Measurements from ENCODE around the gene DOCK10. TPM values are rescaled to one million over a fixed set of nuclear protein-coding genes. Genes with fewer than 3 reads are reported as not detected.

DOCK10 gene
- total RNA-seq, 1 donor from 2014 or later, result 172 TPM

GRCh38 chr2:224957540-224958461, 84.5 kb downstream of the DOCK10 start:
- Mint-ChIP-seq H3K36me3 (ENCODE audit: low read depth) (peaks cover 16% of the 10 kb centered on the region), H3K9me3 (peaks cover 4% of the 10 kb centered on the region), H3K27ac (peak overlapping the region; percentile 90), H3K4me1 (peaks cover 90% of the 10 kb centered on the region), H3K27me3 (no peaks in the 10 kb centered on the region), H3K4me3 (peak overlapping the region; percentile 72)
- CTCF ChIA-PET, result interaction anchor here (0.6 to 1.4 kb wide), 4 partner anchors 11 to 45 kb away, joined by 3 to 4 read pairs (median 3); no protein-coding TSS in a partner anchor
- POLR2A ChIA-PET, result interaction anchor here (0.6 to 2.4 kb wide), 15 partner anchors 9 to 83 kb away, joined by 3 to 21 read pairs (median 5); no protein-coding TSS in a partner anchor
- ATAC-seq (ENCODE audit: low read depth) (peak; percentile 74), DNase-seq (no peak)
- TF ChIP-seq CTCF (IDR thresholded peaks at IDR 0.05), result no peak
- intact Hi-C loops (cut with micrococcal nuclease), result loop anchor here (1.0 to 5.0 kb wide), 5 partner anchors 10 to 1834 kb away; no protein-coding TSS in a partner anchor

- ATAC-seq (ENCODE audit: low read depth), result no peak
- no peaks in the 10 kb centered on the region for H3K27me3 Mint-ChIP-seq
- H3K36me3 Mint-ChIP-seq (ENCODE audit: low read depth), result peaks cover 15% of the 10 kb centered on the region
- no peak for TF ChIP-seq CTCF (IDR thresholded peaks at IDR 0.05)
- H3K4me1 Mint-ChIP-seq, result peaks cover 91% of the 10 kb centered on the region
- peak overlapping the region; percentile 46 for H3K4me3 Mint-ChIP-seq
- H3K27ac Mint-ChIP-seq, result peak overlapping the region; percentile 90
- intact Hi-C loops (cut with micrococcal nuclease), result loop anchor here (1.0 to 5.0 kb wide), 5 partner anchors 9 to 1836 kb away; no protein-coding TSS in a partner anchor
- H3K9me3 Mint-ChIP-seq, result peaks cover 7% of the 10 kb centered on the region
- CTCF ChIA-PET, result interaction anchor here (1.1 to 1.6 kb wide), 3 partner anchors 14 to 46 kb away, joined by 3 read pairs; no protein-coding TSS in a partner anchor
- DNase-seq, result no peak
- POLR2A ChIA-PET, result interaction anchor here (0.6 to 2.4 kb wide), 10 partner anchors 7 to 84 kb away, joined by 3 to 21 read pairs (median 6); no protein-coding TSS in a partner anchor
These were observed 85.6 kb downstream of the DOCK10 start for GRCh38 chr2:224956706-224957105.

DNA sequence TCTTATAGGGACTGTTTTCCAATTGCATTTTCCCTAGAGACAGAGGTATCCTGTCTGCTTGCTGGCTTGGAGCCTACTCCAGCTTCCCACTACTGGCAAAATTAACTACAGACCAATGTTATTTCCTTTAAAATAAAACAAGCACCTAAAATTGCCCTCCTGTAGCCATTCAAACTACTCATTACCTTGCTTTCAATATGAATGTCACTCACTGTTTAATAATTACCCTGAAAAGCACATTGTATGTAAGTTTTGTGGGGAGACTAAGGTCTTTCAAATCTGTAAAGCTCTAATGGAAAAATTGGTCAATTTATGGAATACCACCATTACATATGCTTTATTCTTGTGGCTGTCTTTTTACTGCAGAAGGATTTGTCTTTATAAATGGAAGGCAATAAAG, 87.3 kb downstream of the DOCK10 start:
- TF ChIP-seq CTCF (IDR thresholded peaks at IDR 0.05), result no peak
- H3K4me3 Mint-ChIP-seq, result no peak overlapping the region
- H3K36me3 Mint-ChIP-seq (ENCODE audit: low read depth), result peaks cover 12% of the 10 kb centered on the region
- DNase-seq, result no peak
- no peak for ATAC-seq (ENCODE audit: low read depth)
- peaks cover 94% of the 10 kb centered on the region for H3K4me1 Mint-ChIP-seq
- H3K27me3 Mint-ChIP-seq, result no peaks in the 10 kb centered on the region
- peak overlapping the region; percentile 90 for H3K27ac Mint-ChIP-seq
- intact Hi-C loops (cut with micrococcal nuclease), result loop anchor here (5.0 kb wide), 1 partner anchor 1837 kb away; no protein-coding TSS in a partner anchor
- peaks cover 7% of the 10 kb centered on the region for H3K9me3 Mint-ChIP-seq
- POLR2A ChIA-PET, result no interaction called here
- CTCF ChIA-PET, result no interaction called here

DNA sequence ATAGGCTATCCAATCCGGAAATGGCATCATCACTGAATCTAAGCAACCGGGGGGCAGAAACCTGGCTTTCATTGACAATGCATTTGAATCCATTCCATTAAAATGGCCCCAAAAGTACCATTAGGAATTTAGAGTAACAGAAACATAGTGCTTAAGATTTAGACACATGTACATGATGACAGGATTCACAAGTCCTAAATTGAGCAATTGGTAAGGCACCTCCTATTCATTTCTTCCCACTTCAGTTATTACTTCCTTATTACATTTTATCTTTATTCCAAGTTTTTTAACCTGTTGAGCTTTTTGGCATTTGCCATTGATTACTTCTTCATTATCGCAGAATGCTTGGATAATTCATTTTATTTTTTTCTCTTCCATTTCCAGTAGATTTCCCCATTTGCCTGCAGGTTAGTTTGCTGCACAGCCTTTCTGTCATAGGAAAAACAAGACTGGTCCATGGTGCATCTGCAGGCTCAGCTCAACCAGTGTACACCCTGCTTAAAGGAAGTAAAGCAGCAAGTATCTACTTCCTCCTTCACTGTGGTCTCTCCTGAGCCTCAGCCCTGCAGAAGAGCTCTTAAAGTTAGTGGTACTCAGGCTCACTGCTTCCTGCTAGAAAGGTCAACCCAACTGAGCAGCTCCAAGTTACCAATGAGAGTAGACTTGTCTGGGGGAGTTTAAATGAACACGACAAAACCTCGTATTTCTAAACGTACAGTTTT, 89.2 kb downstream of the DOCK10 start:
- H3K27me3 Mint-ChIP-seq, result no peaks in the 10 kb centered on the region
- peaks cover 7% of the 10 kb centered on the region for H3K9me3 Mint-ChIP-seq
- DNase-seq (no peak), ATAC-seq (ENCODE audit: low read depth) (peak; percentile 83)
- intact Hi-C loops (cut with micrococcal nuclease), result loop anchor here (1.0 kb wide), 2 partner anchors 8 to 15 kb away; no protein-coding TSS in a partner anchor
- H3K4me3 Mint-ChIP-seq, result peak overlapping the region; percentile 42
- POLR2A ChIA-PET, result interaction anchor here (0.7 to 1.3 kb wide), 9 partner anchors 9 to 89 kb away, joined by 3 to 11 read pairs (median 4); partner anchors contain the start of gene DOCK10
- CTCF ChIA-PET, result interaction anchor here (1.3 kb wide), 1 partner anchor 49 kb away, joined by 3 read pairs; no protein-coding TSS in a partner anchor
- H3K4me1 Mint-ChIP-seq, result peaks cover 92% of the 10 kb centered on the region
- H3K36me3 Mint-ChIP-seq (ENCODE audit: low read depth), result peaks cover 17% of the 10 kb centered on the region
- H3K27ac Mint-ChIP-seq, result peak overlapping the region; percentile 79
- no peak for TF ChIP-seq CTCF (IDR thresholded peaks at IDR 0.05)
